ENCODE data around the gene EAPP.
"Not testable (repeated sequence)": the region's sequence is repeated elsewhere in the genome, so short reads cannot be mapped to it uniquely, and the experiment has no call there.

The EAPP gene

GRCh38 chr14:34539407-34540180 is at the start of gene EAPP:
EAPP (minus strand) TSS chr14:34539701; CDS start chr14:34539628, 73 bp downstream.
- DNase-seq, result no peak

- DNase-seq, result no peak
These were observed 44.0 kb upstream of the EAPP start for GRCh38 chr14:34583525-34583924.

- no peak for DNase-seq
These were observed 42.7 kb upstream of the EAPP start for GRCh38 chr14:34582117-34582680.

GRCh38 chr14:34580381-34580780 is 40.9 kb upstream of the EAPP start:
- DNase-seq, result no peak

- DNase-seq, result no peak
These were observed 32.3 kb upstream of the EAPP start for GRCh38 chr14:34571771-34572170.

- no peak for DNase-seq
These were observed 30.2 kb upstream of the EAPP start for GRCh38 chr14:34569750-34570149.

- no peak for DNase-seq
These were observed 29.3 kb upstream of the EAPP start for GRCh38 chr14:34568803-34569202.

- no peak for DNase-seq
These were observed 23.3 kb upstream of the EAPP start for GRCh38 chr14:34562776-34563150.

GRCh38 chr14:34562037-34562775 is 22.7 kb upstream of the EAPP start:
- DNase-seq, result not testable (repeated sequence)

- not testable (repeated sequence) for DNase-seq
These were observed 17.0 kb upstream of the EAPP start for GRCh38 chr14:34556498-34556829.

- DNase-seq, result not testable (repeated sequence)
These were observed 16.3 kb upstream of the EAPP start for GRCh38 chr14:34555583-34556497.

GRCh38 chr14:34554540-34555250 is 15.2 kb upstream of the EAPP start:
- DNase-seq, result no peak

- DNase-seq, result not testable (repeated sequence)
These were observed 9.9 kb upstream of the EAPP start for GRCh38 chr14:34549276-34549966.

- DNase-seq, result no peak
These were observed 9.0 kb upstream of the EAPP start for GRCh38 chr14:34548472-34548981.

GRCh38 chr14:34547136-34547520 is 7.6 kb upstream of the EAPP start:
- DNase-seq, result not testable (repeated sequence)

- not testable (repeated sequence) for DNase-seq
These were observed 7.0 kb upstream of the EAPP start for GRCh38 chr14:34546272-34547135.

GRCh38 chr14:34540181-34541059 is 919 bp upstream of the EAPP start:
- not testable (repeated sequence) for DNase-seq

- no peak for DNase-seq
These were observed 562 bp downstream of the EAPP start for GRCh38 chr14:34538871-34539406.

- not testable (repeated sequence) for DNase-seq
These were observed 1.4 kb downstream of the EAPP start for GRCh38 chr14:34538096-34538495.

Measured in NCI-H187 (cell line).